Activated CD4-positive, alpha-beta T cell treated with anti-CD3 and anti-CD28 coated beads, Interleukin-2, amount 50 U/mL, for 48 hours (primary cell): ENCODE data around the gene WAS.
"Not testable (repeated sequence)": the region's sequence is repeated elsewhere in the genome, so short reads cannot be mapped to it uniquely, and the experiment has no call there.

Experiments
- DNase-seq, 2 experiments: peaks; one replicate each; pipeline ENCODE4 v3.0.0-alpha.2; 2020

Gene WAS

DNA sequence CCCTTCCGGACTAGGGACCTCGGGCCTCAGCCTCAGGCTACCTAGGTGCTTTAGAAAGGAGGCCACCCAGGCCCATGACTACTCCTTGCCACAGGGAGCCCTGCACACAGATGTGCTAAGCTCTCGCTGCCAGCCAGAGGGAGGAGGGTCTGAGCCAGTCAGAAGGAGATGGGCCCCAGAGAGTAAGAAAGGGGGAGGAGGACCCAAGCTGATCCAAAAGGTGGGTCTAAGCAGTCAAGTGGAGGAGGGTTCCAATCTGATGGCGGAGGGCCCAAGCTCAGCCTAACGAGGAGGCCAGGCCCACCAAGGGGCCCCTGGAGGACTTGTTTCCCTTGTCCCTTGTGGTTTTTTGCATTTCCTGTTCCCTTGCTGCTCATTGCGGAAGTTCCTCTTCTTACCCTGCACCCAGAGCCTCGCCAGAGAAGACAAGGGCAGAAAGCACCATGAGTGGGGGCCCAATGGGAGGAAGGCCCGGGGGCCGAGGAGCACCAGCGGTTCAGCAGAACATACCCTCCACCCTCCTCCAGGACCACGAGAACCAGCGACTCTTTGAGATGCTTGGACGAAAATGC, at the start of gene WAS:
Gene WAS (plus strand): TSS at position 389 of the 572 bp plus-strand sequence. CDS start 55 bp downstream, at position 444.
- DNase-seq: peak; percentile 44 to 49

DNA sequence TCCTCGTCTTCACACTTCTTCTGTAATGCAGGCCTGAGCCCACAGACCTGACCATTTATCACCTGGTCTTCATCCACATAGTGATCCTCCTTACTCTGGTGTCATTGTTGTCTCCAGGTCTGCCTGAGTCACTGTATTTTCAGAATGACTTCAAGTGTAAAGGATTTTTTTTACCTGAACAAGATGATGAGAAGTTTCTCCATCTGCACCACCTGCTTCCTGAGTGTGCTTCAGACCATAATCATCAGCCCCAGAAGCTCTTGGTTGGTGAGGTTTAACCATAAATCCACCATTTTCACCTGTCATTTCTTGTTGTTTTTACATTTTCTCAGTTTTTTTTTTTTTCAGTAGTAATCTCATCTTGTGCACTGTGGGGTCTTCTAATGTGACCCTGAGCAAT, 47.3 kb upstream of the WAS start:
- DNase-seq: no peak

DNA sequence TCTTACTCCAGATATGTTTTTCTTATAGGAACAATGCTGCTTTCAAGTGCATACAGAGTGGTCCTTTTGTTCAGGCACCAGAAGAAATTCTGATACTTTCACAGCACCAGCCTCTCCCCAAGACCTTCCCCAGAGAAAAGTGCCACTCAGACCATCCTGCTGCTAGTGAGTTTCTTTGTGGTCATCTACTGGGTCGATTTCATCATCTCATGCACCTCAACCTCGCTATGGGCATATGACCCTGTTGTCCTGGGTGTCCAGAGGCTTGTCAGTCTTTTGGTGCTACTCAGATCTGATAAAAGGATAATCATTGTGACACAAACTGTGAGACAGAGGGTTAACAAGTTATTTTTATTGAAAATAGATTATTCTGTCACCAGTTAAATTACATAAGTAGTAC, 46.8 kb upstream of the WAS start:
- DNase-seq: no peak

DNA sequence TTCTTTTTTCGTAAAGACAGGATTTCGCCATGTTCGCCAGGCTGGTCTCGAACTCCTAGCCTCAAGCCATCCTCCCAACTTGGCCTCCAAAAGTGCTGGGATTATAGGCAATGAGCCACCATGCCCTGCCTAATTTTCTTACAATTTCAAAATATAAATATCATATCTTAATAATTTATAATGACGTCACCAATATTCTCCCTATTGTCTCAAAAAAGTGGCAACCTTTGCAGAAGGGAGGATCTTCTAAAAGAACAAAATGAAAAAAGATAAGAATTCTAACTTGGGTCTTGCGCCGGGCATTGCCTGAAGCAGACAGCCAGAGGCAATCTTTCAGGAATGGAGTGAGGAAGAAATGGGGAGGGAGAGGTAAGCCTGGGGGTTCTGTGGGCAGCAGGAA, 37.9 kb upstream of the WAS start:
- DNase-seq: no peak

DNA sequence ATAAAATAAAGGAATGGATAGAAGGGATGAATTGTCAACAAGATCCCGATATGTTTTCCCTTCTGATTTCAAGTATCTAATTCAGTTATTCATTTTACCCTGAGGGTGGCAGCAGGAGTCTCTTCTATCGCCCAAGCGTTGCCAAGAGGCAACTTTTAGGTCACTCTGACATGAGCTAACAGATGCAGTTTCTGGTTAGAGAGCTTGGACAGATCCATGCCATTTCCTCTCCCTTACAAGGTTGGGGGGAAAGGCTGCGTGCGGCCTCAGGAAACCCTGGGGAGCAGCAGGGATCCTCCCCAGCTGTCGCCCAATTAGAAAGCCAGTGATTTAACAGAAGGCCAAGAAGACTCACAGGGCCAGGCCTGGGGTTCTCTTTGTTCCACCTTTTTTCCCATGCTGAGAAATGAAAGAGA, 35.3 kb upstream of the WAS start:
- peak; percentile 3 to 9 for DNase-seq

DNA sequence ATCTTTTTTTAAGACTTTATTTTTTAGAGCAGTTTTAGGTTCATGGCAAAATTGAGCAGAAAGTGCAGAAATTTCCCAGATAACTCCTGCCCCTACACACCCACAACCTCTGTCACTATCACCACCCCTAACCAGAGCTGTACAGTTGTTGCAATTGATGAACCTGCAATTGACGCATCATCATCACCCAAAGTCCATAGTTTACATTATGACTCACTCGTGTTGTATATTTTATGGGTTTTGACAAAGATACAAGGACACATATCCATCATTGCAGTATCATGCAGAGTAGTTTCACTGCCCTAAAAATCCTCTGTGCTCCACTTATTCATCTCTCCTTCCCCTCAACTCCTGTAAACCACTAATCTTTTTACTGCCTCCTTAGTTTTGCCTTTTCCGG, 34.5 kb upstream of the WAS start:
- no peak for DNase-seq

DNA sequence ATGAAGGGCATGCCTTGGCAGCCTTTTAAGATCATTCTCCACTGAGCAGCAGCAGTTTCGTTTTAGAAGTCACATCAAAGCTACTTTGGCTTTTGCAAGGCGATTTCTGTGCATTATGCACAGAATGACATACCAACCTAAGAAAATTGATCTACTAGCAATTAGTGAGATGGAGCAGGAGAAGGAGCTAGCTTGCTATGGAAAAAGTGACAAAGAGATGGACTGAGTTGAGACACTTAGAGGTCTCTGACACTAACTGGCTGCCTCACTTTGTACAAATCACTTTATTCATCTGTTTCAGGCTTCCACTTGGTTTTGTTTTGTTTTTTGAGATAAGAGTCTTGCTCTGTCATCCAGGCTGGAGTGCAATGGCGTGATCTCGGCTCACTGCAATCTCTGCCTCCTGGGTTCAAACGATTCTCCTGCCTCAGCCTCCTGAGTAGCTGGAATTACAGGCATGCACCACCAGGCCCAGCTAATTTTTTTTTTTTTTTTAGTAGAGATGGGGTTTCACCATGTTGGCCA, 31.5 kb upstream of the WAS start:
- not testable (repeated sequence) for DNase-seq

DNA sequence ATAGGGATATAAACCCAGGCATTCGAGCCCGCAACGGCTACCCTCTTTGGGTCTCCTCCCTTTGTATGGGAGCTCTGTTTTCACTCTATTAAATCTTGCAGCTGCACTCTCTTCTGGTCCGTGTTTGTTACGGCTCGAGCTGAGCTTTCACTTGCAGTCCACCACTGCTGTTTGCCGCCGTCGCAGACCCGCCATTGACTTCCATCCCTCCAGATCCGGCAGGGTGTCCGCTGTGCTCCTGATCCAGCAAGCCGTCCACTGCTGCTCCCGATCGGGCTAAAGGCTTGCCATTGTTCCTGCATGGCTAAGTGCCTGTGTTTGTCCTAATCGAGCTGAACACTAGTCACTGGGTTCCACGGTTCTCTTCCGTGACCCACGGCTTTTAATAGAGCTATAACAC, 28.9 kb upstream of the WAS start:
- DNase-seq: not testable (repeated sequence)

DNA sequence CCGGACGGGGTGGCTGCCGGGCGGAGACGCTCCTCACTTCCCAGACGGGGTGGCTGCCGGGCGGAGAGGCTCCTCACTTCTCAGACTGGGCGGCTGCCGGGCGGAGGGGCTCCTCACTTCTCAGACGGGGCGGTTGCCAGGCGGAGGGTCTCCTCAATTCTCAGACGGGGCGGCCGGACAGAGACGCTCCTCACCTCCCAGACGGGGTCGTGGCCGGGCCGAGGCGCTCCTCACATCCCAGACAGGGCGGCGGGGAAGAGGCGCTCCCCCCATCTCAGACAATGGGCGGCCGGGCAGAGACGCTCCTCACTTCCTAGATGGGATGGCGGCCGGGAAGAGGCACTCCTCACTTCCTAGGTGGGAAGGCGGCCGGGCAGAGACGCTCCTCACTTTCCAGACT, 23.9 kb upstream of the WAS start:
- DNase-seq: not testable (repeated sequence)

DNA sequence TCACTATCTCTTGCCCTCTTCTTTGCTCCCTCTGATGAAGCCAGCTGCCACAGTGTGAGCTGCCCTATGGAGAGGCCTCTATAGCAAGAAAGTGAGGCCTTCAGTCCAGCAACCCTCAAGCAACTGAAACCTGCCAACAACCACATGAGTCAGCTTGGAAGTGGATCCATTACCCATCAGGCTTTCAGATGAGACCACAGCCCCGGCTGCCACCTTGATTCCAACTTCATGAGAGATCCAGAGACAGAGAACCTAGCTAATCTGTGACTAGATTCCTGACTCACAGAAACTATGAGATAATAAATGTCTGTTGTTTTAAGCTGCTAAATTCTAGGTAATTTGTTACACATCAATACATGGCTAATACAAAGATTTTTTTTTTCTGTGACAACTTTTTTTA, 20.4 kb upstream of the WAS start:
- DNase-seq: no peak

DNA sequence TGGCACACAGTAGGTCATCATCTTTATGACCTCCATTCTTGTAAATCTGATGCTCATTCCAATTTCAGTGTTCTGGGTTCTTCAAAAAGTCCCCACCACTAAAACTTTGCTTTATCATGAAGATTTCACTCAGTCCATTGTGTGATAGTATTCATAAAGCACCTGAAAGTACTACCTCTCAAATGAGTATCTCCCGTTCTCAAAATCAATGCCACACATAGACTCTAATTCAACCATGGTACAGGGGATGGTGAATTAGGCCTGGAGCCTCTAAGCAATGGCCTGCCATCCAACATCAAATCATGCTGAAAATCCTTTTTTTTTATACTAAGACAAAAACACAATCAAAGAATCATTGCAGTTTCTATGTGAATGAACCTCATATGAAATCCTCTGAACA, 19.4 kb upstream of the WAS start:
- DNase-seq: no peak

DNA sequence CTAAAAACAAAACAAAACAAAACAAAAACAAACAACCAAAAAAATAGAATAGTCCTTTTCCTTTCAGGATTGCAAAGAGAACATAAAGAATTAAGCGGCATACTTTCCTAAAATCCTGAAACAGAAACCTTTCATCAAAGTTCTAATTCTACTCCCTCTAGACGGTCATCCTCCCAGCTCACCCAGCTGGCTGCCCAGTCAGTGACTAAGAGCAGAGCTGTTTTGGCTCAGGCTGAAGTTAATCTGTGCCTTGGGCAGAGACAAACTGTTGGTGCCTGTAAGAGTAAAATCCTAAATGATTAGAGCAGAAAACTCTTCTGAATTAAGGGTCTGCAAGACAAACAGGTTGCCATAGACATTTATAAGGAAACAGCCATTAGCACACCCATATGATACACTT, 17.6 kb upstream of the WAS start:
- no peak for DNase-seq

DNA sequence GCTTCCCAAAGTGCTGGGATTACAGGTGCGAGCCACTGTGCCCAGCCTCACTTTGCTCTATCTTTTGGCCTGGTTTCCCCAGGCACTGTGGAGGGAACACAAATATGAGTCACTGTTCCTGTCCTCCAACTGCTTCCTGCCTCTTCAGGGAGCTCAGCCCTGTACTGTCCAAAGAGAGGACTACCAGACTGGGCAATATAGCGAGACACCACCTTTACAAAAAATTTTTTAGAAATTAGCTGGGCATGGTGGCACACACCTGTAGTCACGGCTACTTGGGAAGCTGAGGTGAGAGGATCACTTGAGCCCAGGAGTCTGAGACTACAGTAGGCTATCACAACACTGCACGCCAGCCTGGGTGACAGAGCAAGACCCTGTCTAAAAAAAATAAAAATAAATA, 16.9 kb upstream of the WAS start:
- no peak for DNase-seq

DNA sequence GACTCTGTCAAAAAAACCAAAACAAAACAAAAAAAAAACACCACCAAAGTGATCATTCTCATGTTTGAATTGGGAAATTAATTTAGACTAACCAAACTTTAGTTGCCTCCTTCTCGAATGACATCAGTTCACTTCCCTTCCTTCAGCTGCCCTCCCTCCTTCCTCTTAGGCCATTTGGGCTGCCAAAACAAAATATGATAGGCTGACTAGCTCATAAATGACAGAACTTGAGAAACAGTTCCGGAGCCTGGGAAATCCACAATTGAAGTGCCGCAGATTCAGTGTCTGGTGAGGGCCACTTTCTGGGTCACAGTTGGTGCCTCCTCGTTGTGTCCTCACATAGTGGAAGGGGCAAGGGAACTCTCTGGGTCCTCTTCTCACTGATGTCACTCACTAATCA, 16.1 kb upstream of the WAS start:
- no peak for DNase-seq

DNA sequence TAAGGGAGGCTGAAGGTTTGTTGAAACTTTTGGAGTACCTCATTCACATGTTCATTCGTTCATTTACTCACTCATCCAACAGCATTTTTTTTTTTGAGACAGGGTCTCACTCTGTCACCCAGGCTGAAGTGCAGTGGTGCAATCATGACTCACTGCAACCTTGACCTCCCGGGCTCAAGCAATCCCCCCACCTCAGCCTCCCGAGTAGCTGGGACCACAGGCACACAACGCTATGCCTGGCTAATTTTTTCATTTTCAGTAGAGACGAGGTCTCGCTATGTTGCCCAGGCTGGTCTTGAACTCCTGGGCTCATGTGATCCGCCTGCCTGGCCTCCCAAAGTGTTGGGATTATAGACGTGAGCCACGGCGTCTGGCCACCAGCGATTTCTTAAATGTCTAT, 15.4 kb upstream of the WAS start:
- not testable (repeated sequence) for DNase-seq

DNA sequence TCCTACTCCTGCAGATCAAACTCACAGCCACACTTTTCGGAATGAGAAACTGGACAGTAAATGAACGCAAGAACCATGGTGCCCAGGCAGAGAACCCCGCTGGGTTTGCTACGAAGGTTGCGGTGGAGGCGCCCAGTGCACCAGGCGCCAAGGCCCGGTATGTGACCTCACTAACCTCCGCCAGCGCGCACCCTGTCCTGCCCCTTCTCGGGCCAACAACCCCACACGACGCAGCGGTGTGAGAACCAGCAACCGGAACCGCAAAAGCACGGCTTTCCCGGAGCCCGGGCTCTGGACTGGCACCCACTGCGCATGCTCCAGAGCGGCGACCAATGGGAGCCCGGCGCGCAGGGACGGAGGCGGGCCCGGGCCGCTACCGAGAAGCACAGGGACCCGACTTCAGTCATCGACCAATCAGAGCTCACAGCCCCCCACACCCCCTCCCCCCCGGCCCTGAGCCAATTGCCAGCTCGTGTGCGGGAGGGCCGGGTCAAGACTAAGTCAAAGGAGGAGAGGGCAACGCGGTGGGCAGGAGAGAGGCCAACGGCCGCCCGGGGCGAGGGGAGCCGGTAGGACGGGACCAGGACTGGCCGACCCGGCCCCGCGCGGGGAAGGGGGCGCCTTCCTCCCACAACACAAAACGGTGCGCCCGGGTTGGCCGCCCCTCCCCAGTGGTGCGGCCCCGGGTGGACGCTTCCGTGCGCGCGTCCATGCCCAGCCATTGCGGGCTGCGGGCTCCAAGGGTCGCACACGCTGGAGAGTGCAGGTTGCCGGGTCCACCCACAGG, 7.3 kb upstream of the WAS start:
- peak; percentile 86 to 89 for DNase-seq

DNA sequence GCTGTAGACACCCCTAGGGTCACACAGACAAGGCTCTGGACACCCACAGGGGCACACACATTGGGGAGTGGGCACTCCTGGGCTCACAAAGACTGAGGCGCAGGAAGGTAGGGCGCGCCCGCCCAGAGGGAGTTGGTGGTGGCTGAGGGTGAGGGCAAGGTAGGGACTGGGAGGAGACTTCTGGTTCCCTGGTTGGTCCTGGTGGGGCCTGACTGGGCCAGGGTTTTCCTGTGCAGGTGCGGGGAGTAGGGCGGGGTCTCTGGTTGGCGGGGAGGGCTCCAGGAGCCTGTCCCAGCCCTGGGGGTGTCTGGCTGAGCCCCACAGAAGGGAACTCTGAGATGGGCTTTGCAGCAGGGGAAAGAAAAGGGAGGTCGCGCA, 6.7 kb upstream of the WAS start:
- peak in 1 of 2 experiments; percentile 23 for DNase-seq

DNA sequence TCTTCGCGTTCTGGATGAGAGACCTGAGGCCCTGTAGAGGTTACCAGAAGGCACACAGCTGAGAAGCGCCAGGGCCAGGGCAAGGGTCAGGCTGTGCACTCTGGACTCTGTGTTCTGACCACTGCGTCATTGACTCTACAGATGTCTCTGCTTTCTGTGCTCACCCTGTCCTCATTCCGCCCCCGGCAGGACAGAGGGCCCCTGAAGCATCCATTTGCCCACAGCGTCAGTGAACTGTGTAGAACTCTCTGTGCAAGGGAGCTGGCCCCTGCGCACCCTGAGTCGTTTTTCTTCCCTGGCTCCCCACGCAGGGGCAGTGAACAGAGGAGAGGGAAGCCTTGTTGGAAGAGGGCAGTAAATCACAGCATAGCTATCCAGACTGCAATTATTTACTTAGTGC, 6.1 kb upstream of the WAS start:
- no peak for DNase-seq

DNA sequence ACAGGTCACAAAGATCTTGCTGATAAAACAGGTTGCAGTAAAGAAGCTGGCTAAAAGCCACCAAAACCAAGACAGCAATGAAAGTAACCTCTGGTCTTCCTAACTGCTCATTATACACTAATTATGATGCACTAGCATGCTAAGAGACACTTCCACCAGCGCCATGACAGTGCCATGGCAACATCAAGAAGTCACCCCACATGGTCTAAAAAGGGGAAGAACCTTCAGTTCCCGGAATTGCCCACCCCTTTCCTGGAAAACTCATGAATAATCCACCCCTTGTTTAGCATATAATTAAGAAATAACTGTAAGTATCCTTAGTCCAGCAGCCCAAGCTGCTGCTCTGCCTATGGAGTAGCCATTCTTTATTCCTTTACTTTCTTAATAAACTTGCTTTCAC, 3.1 kb upstream of the WAS start:
- peak; percentile 35 to 47 for DNase-seq

DNA sequence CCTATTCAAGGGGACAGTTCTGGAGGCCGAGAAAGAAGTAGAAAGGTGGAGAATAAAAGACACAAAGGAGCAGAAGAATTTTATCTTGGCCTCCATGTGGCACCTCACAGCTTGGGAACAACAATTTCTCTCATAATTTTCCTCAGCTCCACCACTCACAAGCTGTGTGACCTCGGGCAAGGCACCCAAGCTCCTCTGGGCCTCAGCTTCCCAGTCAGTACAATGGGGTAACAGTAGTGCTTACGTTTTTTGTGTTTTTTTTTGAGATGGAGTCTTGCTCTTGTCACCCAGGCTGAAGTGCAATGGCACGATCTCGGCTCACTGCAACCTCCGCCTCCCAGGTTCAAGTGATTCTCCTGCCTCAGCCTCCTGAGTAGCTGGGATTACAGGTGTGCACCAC, 2.7 kb upstream of the WAS start:
- not testable (repeated sequence) for DNase-seq

DNA sequence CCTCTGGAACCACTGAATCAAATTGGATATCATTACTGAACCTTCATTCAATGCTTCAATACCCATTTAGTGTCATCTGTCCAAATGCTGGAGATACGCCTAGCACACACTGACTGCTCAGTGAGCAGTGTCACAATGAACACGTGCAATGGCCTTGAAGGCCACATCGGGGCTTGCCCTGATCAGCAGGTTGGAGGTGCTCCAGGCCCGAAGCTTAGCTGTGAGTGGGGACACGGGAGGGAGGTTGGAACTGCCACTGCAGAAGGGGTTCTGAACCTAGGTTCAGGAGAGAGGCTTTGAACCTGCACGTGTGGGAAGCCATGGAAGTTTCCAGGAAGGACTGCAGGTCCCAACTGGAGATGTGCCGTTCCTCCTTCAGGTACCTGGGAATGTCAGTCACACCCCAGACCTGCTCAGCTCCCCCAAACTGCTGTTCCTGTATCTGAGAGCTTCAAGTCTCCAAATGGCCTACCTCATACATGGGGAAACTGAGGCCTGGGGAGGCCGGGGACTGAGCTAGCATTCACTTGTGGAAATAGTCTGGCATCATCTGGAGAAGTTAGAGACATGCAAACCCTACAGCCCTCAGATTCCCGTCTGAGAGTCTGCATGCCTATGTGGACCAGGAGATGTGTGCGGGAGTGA, 1.9 kb upstream of the WAS start:
- DNase-seq: no peak

DNA sequence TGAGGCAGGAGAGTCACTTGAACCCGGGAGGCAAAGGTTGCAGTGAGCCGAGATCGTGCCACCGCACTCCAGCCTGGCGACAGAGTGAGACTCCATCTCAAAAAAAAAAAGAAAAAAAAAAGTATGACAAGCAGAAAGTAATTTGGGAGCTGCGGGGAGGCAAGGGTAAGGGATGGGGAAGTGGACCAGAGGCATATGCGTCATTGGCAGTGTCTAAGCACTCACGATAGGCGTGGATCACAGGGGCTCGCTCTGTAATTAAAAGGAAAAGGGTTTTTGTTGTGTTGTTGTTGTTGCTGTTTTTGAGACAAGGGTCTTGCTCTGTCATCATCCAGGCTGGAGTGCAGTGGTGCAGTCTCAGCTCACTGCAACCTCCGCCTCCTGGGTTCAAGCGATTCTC, 804 bp upstream of the WAS start:
- not testable (repeated sequence) for DNase-seq

DNA sequence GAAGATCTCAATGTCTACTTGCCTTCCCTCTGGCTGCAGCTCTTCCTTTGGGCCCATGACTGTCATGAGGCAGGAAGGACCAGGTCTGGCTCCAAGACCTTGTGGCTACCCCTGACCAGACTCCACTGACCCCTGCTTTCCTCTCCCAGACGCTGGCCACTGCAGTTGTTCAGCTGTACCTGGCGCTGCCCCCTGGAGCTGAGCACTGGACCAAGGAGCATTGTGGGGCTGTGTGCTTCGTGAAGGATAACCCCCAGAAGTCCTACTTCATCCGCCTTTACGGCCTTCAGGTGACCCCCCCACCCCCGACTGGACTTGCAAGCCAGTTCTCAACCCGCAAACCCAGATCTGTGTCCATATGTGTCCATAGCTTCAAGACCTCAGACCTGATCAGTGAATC, 535 bp downstream of the WAS start:
- DNase-seq: no peak

DNA sequence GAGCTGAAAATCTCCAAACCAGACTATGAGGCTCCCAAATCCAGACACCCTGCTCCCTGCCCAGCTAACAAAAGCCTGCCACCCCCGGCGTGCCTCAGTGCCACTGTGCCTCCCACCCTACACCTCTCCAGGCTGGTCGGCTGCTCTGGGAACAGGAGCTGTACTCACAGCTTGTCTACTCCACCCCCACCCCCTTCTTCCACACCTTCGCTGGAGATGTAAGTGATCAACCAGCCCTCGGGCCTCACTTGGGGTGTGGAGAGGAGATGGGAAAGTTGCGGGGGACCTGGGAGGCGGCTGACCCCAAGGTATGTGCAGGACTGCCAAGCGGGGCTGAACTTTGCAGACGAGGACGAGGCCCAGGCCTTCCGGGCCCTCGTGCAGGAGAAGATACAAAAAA, 1.8 kb downstream of the WAS start:
- no peak for DNase-seq
